HG03442 (cell line): ENCODE results near the gene SEMA5A.

Experiments
- ATAC-seq: cut with Tn5 transposase; IDR thresholded peaks from one replicate; pipeline ENCODE4 v1.9.1; 2021; ENCODE audit warnings: mild to moderate bottlenecking, moderate library complexity; ENCODE audit not compliant: unreplicated experiment

SEMA5A gene

DNA sequence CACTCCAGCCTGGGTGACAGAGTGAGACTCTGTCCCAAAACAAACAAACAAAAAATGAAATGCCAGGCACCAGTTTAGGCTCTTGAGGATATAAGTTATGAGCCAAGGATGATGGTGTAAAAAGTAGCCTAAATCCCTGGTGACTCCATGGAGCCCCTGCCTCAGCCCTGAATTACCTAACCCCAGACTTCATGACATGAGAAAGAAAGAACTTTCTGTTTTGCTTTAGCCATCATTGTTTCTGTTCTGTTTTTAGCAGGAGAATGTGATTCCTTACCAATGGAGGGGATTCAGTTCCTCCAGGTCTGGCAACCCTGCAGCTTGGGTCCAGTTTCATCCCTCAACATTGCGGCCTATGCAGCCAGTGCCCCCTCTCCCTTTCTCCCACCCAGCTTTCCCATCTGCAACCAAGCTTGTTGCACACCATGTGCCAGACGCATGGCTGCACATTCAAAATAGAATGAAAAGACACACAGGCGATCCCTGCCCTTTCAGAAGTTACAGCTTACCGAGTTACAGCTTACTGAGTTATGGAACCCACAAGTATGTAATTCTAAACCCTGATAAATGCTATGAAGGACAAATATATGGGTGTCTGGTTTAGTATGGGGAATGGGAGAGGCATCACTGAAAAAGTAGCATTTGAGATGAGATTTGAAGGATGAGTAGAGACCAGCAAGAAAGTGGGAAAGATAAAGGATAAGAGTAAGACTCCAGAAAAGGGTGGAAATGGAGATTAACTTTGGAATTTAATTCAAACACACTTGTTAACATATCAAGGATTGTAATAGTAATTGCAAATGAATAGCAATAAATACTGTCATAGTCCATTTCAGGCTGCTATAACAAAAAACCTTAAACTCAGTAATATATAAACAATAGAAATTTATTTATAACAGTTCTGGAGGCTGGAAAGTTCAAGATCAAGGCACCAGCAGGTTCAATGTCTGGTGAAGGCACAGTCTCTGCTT, 6.0 kb upstream of the SEMA5A start:
- no peak for ATAC-seq

- no peak for ATAC-seq
These were observed 4.1 kb upstream of the SEMA5A start for GRCh38 chr5:9549941-9550340.

DNA sequence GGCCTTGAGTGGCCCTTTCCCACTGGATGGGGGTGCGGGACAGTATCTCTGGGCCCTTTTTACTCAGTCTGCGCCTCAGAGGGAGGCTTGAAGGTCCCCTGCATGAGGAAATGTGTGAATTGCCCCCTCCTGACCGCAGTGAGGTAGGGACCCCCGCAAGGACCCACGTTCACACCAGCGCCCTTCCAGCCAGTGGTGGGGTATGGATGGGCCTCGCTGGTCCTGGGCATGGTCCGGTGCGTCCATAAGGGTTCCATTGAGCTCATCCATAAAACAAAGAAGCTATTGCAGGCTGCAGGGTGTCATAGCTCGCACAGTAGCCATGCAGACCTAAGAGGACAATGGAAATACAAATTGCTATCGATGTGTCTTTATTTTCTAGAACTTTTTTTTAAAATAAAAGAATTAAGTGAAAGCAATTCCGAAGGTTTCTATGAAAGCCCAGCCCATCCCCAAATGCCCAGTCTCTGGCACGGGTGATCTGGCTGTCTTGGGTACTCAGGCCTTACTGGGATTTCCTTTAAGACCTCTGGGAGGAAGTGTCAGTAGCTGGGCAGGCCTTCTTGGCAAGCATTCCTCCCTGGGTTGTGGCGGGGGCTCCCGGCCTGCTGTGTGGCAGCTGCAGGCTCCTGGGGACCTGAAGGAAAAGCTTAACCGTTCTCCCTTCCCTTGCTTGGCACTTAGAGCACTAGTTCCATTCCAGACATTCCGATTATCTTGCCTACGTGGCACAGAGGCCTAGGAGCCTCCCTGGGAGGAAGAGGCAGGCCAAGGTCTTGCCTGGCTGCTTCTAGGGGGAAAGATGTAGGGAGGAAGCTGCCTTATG, 1.5 kb upstream of the SEMA5A start:
- no peak for ATAC-seq

DNA sequence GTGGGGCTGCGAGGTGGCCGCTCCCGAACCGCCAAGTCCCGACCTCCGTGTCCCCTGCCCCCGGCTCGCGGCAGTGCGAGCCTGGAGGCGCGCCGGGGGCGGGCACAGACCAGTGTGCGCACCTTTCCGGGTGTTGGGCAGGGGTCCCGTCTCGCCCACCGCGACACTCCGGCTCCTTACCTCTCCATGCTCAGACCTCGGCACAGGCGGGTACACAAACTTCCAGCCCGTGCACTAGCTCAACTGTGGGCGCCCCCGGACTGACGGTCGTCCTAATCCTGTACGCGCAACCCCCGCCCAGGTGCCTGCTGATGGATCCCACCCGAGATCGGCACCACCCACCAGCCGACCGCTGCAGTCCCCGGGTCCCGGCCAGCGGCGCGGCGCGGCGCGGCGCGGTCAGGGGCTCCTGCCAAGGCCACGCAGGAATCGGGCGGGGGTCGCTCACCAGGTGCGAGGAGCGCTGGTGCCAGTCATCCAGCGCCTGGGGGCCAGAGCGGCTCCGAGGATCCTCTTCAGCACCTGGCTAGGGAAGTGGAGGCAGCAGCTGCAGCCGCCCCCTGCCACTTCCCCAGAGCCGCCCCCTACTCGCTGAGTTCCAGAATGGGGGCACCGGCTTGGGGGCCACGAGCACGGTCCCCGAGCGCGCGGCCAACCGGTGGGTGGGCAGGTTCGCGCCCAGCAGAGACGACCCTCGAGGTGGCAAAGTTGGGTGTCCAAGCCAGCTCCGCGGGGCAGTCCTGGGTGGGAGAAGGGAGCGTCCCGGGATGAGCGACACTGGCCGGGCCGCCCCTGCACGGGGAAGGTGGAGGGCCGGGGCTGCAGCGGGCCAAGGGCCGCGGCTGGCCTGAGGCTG, 511 bp downstream of the SEMA5A start:
- ATAC-seq = no peak

DNA sequence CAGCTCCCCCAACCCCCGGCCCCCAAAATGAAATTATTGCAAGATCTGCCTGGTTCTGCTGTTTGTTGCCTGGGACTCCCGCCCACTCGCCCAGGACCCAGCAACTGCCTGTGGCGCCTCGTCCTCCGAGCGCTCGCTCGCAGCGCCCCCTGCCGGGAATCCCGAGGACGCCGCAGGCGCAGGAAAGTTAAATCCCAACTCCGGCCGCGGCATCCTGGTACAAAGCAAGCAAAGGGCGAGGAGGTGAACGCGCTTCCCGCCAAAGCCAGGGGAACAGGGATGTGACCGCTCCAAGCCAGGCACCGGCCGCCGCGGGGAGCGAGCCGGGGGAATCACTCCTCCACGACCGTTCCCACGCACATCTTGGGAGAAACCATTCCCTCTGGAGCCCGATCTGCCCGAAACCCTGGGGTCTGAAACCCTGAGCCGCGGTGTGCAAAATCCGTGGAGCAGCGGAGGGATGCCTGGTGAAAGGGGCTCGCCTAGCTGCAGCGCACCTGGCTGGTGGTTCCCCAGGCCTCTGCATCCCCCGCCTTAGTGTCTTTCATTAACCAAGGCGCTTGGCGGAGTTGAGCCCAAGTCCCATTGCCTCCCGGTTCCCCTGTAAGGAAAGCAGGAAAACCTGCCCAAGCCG, 1.3 kb downstream of the SEMA5A start:
- peak; percentile 60 for ATAC-seq

DNA sequence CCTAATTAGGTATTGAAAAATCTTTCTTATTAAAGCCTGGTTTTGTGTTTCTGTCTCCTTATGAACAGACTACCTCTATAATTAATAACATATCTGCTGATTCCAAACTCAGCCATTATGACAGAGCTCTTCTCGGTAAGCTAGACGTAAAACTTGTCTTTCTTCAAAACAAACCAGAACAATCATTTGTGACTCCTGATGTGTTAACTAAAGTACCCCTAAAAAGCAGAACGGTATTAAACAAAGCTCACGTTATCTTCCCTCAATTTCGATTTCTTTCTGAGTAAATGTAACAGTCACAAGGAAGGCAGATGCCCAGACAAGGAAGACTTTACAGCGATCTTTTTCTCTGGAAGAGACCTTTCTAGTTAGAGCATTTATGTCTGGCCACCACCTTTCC, 1.8 kb downstream of the SEMA5A start:
- ATAC-seq = peak; percentile 6

DNA sequence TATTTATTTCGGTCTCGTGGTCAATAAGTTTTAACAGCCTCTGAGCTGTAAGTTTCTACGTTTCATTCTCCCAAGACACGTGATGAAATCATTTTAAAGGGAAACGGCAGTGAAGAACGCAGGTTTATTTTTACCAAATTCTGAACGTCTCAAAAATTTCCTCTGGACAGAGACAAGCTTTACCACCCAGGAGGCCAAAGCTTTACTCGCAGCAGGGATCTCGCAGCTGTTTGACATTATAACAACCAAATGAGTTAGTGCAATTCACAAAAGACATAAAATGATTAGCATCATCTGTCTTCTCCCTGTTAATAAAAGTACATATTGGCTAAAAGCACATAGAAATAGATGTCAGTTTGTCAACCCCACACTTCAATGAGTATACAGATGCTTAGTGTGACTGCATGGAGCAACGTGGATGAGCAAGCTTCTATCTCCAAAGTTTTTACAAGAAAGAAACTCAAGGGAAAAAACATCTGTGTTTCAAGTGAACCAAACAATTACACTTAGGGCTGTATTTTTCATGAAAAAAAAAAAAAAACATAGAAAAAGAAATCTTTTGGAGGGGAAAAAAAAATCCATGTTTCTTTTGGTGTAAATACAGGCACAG, 2.5 kb downstream of the SEMA5A start:
- ATAC-seq = no peak

DNA sequence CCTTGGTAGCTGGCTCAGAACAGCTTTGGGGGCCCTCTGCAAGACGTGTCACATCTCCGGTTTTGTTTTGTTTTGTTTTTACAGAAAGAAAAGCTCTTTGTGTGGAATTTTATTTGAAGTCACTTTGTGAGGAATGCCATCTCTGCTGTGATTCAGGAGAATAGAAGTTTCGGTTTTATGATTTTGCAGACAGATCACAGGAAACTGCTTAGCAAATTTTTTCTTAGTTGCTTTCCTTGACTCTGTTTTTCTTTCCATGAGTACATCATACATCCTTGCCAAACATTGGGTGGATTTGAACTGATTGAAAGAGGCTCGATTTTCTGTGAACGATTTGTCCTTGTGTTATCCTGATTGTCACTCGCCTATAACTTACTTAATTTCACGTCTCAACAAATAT, 5.1 kb downstream of the SEMA5A start:
- no peak for ATAC-seq

GRCh38 chr5:9538504-9538903, 7.4 kb downstream of the SEMA5A start:
- no peak for ATAC-seq

DNA sequence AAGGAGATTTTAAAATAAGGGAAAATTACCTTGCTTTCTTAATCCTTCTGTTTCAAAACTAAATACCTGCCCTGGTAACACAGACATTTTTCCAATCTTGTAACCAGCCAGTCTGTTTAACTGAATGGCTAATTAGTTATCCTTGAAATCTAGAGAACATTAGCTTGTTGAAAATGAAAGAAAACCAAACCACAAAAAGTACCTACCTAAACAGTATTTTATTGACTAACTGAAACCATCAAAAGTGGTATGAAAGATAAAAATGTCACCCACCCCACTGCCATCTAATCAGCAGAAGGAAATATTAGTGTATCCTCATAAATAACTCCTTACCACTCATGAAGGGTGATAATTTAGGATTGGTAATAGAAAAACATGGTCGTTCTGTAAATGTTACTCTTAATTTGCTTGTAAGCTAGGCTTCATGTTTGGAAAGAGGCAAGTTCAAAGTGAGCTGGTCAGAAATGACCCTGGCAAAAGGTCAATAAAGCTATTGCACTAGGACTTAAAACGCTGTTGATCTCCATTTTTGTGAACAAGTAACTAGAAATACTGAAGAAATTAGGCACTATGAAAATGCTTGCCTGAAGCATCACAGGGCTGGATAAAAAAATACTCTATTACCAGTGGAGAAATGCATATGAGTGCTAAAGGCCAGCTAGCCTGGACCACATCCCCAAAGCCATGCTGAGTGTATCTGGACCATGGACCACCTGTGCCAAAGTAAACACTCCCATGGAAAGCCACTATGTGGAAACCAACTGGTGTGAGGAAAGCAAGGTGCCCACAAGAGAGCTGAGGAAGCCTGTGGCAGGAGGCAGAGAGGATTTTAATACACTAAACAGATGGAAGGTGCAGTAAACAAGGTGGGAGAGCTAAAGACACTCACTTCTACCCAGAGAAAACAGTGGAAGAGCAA, 8.4 kb downstream of the SEMA5A start:
- no peak for ATAC-seq

GRCh38 chr5:9536717-9537116, 9.2 kb downstream of the SEMA5A start:
- ATAC-seq = no peak

DNA sequence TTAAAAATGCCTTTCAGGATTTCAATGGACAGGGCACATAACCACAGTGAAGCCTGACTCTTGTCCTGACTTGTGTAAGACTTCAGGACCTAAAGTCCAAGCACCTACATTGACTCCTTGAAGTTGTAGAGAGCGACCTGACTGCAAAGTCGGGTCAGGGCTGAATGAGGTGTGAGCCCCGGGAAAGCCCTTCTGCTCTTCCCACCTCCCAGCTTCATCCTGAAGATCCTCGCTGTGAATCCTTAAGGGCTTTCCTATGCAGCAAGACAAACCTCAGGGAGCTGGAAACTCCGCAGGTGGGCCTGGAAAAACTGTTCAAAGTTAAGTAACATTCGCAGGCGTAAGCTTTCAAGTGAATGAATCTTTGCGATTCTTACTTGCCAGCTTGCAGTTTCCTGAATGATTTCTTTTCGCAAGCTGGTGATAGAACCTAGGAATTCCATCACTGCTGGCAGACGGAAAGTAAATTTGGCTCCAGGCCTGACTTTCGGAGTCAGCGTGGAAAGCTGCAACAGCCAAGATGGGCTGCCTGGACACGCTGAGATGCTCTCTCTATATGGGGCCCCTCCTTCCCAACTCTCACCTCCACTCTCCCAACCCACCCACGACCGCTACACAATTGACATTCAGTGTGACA, 10.9 kb downstream of the SEMA5A start:
- ATAC-seq = no peak

- ATAC-seq = no peak
These were observed 12.1 kb downstream of the SEMA5A start for GRCh38 chr5:9533562-9534364.

- ATAC-seq = no peak
These were observed 12.8 kb downstream of the SEMA5A start for GRCh38 chr5:9533096-9533495.

- ATAC-seq = no peak
These were observed 16.4 kb downstream of the SEMA5A start for GRCh38 chr5:9529513-9529912.

GRCh38 chr5:9529041-9529480, 16.8 kb downstream of the SEMA5A start:
- ATAC-seq = no peak

- ATAC-seq = no peak
These were observed 20.9 kb downstream of the SEMA5A start for GRCh38 chr5:9524941-9525340.
